GM19372 (cell line): Measurements from ENCODE around the gene SPANXA2.
"Not testable (repeated sequence)": the region's sequence is repeated elsewhere in the genome, so short reads cannot be mapped to it uniquely, and the experiment has no call there.

ENCODE experiments used
- ATAC-seq: cut with Tn5 transposase; IDR thresholded peaks from one replicate; pipeline ENCODE4 v1.9.1; 2021; ENCODE audit warnings: mild to moderate bottlenecking, low read depth, moderate library complexity; ENCODE audit not compliant: unreplicated experiment

SPANXA2 gene

DNA sequence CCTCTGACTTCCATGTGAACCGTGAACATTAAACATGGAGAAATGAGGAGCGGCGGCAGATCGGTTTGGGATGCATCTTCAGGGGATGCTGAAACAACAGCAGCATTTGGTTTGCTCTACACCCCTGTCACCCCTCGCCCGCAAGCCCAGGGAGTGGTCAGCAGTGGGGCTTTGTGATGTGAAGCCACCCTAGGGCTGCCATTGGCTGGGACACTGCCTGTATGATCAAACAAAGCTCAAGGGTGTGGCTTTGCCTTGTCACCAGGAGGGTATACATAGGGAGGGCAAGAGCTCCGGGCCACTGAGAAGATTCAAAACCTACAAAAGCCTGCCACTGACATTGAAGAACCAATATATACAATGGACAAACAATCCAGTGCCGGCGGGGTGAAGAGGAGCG, at the start of gene SPANXA2:
TSS of gene SPANXA2 (plus strand) at position 301 of the 400 bp plus-strand sequence. CDS start at position 361, 60 bp downstream.
- ATAC-seq: not testable (repeated sequence)

- not testable (repeated sequence) for ATAC-seq
Observed at GRCh38 chrX:141542551-141542950, 47.0 kb upstream of the SPANXA2 start.

- not testable (repeated sequence) for ATAC-seq
Observed at GRCh38 chrX:141584638-141585037, 4.9 kb upstream of the SPANXA2 start, which contains the start of gene SPANXA1. Gene SPANXA1, minus strand, starts transcription at chrX:141584738. Its CDS starts 60 bp downstream, at chrX:141584678.

DNA sequence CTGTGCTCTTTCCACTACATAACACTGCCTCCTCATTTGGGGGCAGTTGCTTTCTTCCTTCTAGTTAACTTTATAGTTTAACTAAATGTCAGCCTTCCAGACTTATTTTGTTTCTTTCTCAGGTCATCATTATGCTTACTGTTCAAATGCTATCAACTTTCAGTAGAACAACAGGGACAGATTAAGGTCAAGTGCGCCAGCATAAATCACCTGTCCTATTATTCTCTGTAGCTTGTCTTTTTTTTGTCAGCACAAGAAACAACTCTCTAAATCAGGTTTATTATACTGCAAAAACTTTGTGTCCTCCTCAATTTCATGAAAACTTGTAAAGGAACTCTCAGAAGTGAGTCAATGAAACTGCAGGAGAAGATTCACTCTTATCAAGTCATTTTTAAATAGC, 19.6 kb downstream of the SPANXA2 start:
- ATAC-seq: no peak

- no peak for ATAC-seq
Observed at GRCh38 chrX:141619336-141619735, 29.8 kb downstream of the SPANXA2 start.

- ATAC-seq: no peak
Observed at GRCh38 chrX:141632124-141632523, 42.6 kb downstream of the SPANXA2 start.

GRCh38 chrX:141638550-141638949, 49.0 kb downstream of the SPANXA2 start:
- ATAC-seq: no peak
